SK-N-SH (cell line): ENCODE data around the gene SLC5A11.

Experiments used
- EZH2phosphoT487 ChIP-seq: fragments of 200-600 bp; sonication (generic); IDR thresholded peaks from 2 replicates; pipeline ENCODE4 v1.6.1; 2017; ENCODE audit warnings: low read depth, mixed run types, mild to moderate bottlenecking, antibody characterized with exemption, moderate library complexity, borderline replicate concordance
- TF ChIP-seq, protein P1 (sequence below): fragments of 200-600 bp; sonication (generic); IDR thresholded peaks from 2 replicates; pipeline ENCODE4 v1.6.1; 2017; ENCODE audit warnings: antibody characterized with exemption, mild to moderate bottlenecking, moderate library complexity

GRCh38 chr16:24836836-24837235 lies 8.9 kb upstream of the SLC5A11 start:
- TF ChIP-seq, protein P1, sequence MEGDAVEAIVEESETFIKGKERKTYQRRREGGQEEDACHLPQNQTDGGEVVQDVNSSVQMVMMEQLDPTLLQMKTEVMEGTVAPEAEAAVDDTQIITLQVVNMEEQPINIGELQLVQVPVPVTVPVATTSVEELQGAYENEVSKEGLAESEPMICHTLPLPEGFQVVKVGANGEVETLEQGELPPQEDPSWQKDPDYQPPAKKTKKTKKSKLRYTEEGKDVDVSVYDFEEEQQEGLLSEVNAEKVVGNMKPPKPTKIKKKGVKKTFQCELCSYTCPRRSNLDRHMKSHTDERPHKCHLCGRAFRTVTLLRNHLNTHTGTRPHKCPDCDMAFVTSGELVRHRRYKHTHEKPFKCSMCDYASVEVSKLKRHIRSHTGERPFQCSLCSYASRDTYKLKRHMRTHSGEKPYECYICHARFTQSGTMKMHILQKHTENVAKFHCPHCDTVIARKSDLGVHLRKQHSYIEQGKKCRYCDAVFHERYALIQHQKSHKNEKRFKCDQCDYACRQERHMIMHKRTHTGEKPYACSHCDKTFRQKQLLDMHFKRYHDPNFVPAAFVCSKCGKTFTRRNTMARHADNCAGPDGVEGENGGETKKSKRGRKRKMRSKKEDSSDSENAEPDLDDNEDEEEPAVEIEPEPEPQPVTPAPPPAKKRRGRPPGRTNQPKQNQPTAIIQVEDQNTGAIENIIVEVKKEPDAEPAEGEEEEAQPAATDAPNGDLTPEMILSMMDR = no peak
- no peak for TF ChIP-seq EZH2phosphoT487
